Brain pericyte (primary cell): Measurements from ENCODE around the gene MAPK1.
A peak's percentile ranks its signal among the peaks of the same experiment; 100 is the strongest.
"Not testable (repeated sequence)": the region's sequence is repeated elsewhere in the genome, so short reads cannot be mapped to it uniquely, and the experiment has no call there.

Source experiments
- DNase-seq: peaks from one replicate; pipeline ENCODE4 v3.0.0-alpha.2; 2012; ENCODE audit warnings: low read depth, low spot score

The MAPK1 gene

GRCh38 chr22:21790849-21791610 is 76.4 kb downstream of the MAPK1 start:
- not testable (repeated sequence) for DNase-seq

GRCh38 chr22:21790359-21790758 is 77.1 kb downstream of the MAPK1 start:
- DNase-seq, result no peak

- not testable (repeated sequence) for DNase-seq
These were observed 79.9 kb downstream of the MAPK1 start for GRCh38 chr22:21787565-21787964.

GRCh38 chr22:21780259-21780658 is 87.2 kb downstream of the MAPK1 start:
- DNase-seq, result no peak

- no peak for DNase-seq
These were observed 88.0 kb downstream of the MAPK1 start for GRCh38 chr22:21779444-21779843.

- DNase-seq, result no peak
These were observed 88.6 kb downstream of the MAPK1 start for GRCh38 chr22:21778705-21779363.

GRCh38 chr22:21771631-21771976 is 95.8 kb downstream of the MAPK1 start:
- no peak for DNase-seq

- DNase-seq, result no peak
These were observed 99.0 kb downstream of the MAPK1 start for GRCh38 chr22:21768435-21768834.

- DNase-seq, result no peak
These were observed 100.6 kb downstream of the MAPK1 start for GRCh38 chr22:21766691-21767462.

GRCh38 chr22:21765909-21766529 is 101.4 kb downstream of the MAPK1 start:
- DNase-seq, result no peak

GRCh38 chr22:21764038-21764804 is 103.2 kb downstream of the MAPK1 start:
- DNase-seq, result no peak

GRCh38 chr22:21762712-21763581 is 104.5 kb downstream of the MAPK1 start:
- no peak for DNase-seq

- no peak for DNase-seq
These were observed 105.3 kb downstream of the MAPK1 start for GRCh38 chr22:21761994-21762680.

- no peak for DNase-seq
These were observed 106.4 kb downstream of the MAPK1 start for GRCh38 chr22:21761086-21761485.

GRCh38 chr22:21760640-21761039 is 106.8 kb downstream of the MAPK1 start:
- peak; percentile 65 for DNase-seq

- no peak for DNase-seq
These were observed 107.6 kb downstream of the MAPK1 start for GRCh38 chr22:21759646-21760376.

- no peak for DNase-seq
These were observed 108.4 kb downstream of the MAPK1 start for GRCh38 chr22:21759093-21759492.

GRCh38 chr22:21758091-21758864 is 109.2 kb downstream of the MAPK1 start:
- no peak for DNase-seq
